Activated CD4-positive, alpha-beta memory T cell treated with anti-CD3 and anti-CD28 coated beads, Interleukin-2, amount 10 ng/mL, durations not matched to agents 7 days and 5 days (primary cell): ENCODE data around the gene ZNF74. TPM values are rescaled to one million over a fixed set of nuclear protein-coding genes. Genes with fewer than 3 reads are reported as not detected.

ENCODE experiments used
- CTCF ChIA-PET: fragments of 350-600 bp; sonication (Branson Sonifier 250); formaldehyde crosslinking; loops from one replicate; lab custom pipeline; 2021; ENCODE audit warnings: antibody characterized with exemption, inconsistent platforms; lab: Charles Lee
- POLR2A ChIA-PET: fragments of 350-600 bp; sonication (Branson Sonifier 250); formaldehyde crosslinking; loops from one replicate; lab custom pipeline; 2021; ENCODE audit warnings: antibody characterized with exemption; lab: Charles Lee
- DNase-seq: peaks from one replicate; pipeline ENCODE4 v3.0.0-alpha.2; 2020
- H3K27ac Mint-ChIP-seq: one replicate; pipeline ENCODE4 v1.8.0; 2021; ENCODE audit warnings: mild to moderate bottlenecking, mixed read lengths
- H3K27me3 Mint-ChIP-seq: one replicate; pipeline ENCODE4 v1.8.0; 2021; ENCODE audit warnings: mixed read lengths
- H3K36me3 Mint-ChIP-seq: one replicate; pipeline ENCODE4 v1.8.0; 2021; ENCODE audit warnings: low read depth, mixed read lengths
- H3K4me1 Mint-ChIP-seq: one replicate; pipeline ENCODE4 v1.8.0; 2021; ENCODE audit warnings: mixed read lengths
- H3K4me3 Mint-ChIP-seq: one replicate; pipeline ENCODE4 v1.8.0; 2021; ENCODE audit warnings: mild to moderate bottlenecking, mixed read lengths
- H3K9me3 Mint-ChIP-seq: one replicate; pipeline ENCODE4 v1.8.0; 2021; ENCODE audit warnings: mixed read lengths
- total RNA-seq, 2 experiments: library from RNA; stranded (reverse); gene quantifications; one replicate each; pipeline ENCODE4 v1.2.3, GENCODE V29; 2021

Gene ZNF74
- total RNA-seq, 2 experiments from 2014 or later = 6.1 to 6.2 TPM

- POLR2A ChIA-PET = interaction anchor here (1.2 to 1.3 kb wide), 2 partner anchors 65 to 79 kb away, joined by 3 to 5 read pairs; no protein-coding TSS in a partner anchor
- peak; percentile 87 for DNase-seq
- no peak overlapping the region for H3K27ac Mint-ChIP-seq
- H3K9me3 Mint-ChIP-seq = no peaks in the 10 kb centered on the region
- H3K4me1 Mint-ChIP-seq = peaks cover 21% of the 10 kb centered on the region
- H3K4me3 Mint-ChIP-seq = peak overlapping the region; percentile 64
- H3K36me3 Mint-ChIP-seq = no peaks in the 10 kb centered on the region
- CTCF ChIA-PET = interaction anchor here (0.6 to 3.3 kb wide), 3 partner anchors 11 to 403 kb away, joined by 4 to 16 read pairs (median 5); no protein-coding TSS in a partner anchor
- peaks cover 62% of the 10 kb centered on the region for H3K27me3 Mint-ChIP-seq
Observed at GRCh38 chr22:20429254-20430100, 35.5 kb downstream of the ZNF74 start.

DNA sequence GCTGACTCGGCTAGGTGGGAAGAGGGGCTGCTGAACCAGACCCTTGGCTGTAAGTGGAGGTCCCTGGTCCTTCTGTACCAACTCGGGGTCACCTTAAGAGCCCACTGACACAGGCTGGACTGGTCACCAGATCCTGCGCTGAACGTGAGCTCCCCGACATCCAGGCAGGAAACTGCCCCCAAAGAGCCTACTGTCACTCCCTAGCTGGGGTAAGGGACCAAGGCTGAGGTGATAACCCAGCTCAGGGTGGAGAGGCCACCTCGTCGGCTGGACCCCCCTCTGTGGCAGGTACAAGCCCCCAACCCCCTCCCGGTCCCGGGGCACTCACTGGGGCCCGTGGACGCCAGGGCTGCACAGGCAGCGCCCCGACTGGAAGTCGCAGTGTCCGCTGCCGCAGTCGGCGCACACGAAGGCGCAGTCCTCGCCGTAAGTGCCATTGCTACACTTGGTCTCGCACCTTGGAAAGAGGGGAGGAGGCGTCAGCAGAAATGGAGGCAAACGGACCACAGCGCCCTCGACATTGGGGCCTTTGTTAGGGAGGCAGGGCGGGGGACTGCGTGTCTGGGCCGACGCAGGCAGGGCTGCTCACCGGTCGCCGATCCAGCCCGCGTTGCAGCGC is 36.3 kb downstream of the ZNF74 start:
- Mint-ChIP-seq H3K36me3 (no peaks in the 10 kb centered on the region), H3K4me1 (peaks cover 21% of the 10 kb centered on the region), H3K9me3 (no peaks in the 10 kb centered on the region), H3K27me3 (peaks cover 66% of the 10 kb centered on the region), H3K4me3 (peak overlapping the region; percentile 64), H3K27ac (no peak overlapping the region)
- ChIA-PET CTCF (interaction anchor here (1.8 to 3.3 kb wide), 2 partner anchors 12 to 26 kb away, joined by 5 to 16 read pairs; no protein-coding TSS in a partner anchor), POLR2A (interaction anchor here (1.2 to 1.3 kb wide), 2 partner anchors 64 to 78 kb away, joined by 3 to 5 read pairs; no protein-coding TSS in a partner anchor)
- DNase-seq = no peak

- peak; percentile 65 for DNase-seq
- CTCF ChIA-PET = interaction anchor here (0.6 to 3.3 kb wide), 2 partner anchors 12 to 13 kb away, joined by 3 to 16 read pairs; no protein-coding TSS in a partner anchor
- H3K4me3 Mint-ChIP-seq = peak overlapping the region; percentile 64
- H3K4me1 Mint-ChIP-seq = peaks cover 23% of the 10 kb centered on the region
- H3K36me3 Mint-ChIP-seq = no peaks in the 10 kb centered on the region
- no peaks in the 10 kb centered on the region for H3K9me3 Mint-ChIP-seq
- peaks cover 73% of the 10 kb centered on the region for H3K27me3 Mint-ChIP-seq
- H3K27ac Mint-ChIP-seq = no peak overlapping the region
- POLR2A ChIA-PET = no interaction called here
Observed at GRCh38 chr22:20430720-20431510, 37.0 kb downstream of the ZNF74 start.

GRCh38 chr22:20431511-20432192 is 37.7 kb downstream of the ZNF74 start:
- Mint-ChIP-seq H3K4me3 (no peak overlapping the region), H3K27ac (no peak overlapping the region), H3K27me3 (peaks cover 73% of the 10 kb centered on the region), H3K9me3 (no peaks in the 10 kb centered on the region), H3K36me3 (no peaks in the 10 kb centered on the region), H3K4me1 (peaks cover 24% of the 10 kb centered on the region)
- ChIA-PET CTCF (interaction anchor here (0.6 kb wide), 1 partner anchor 13 kb away, joined by 3 read pairs; no protein-coding TSS in a partner anchor), POLR2A (no interaction called here)
- no peak for DNase-seq

DNA sequence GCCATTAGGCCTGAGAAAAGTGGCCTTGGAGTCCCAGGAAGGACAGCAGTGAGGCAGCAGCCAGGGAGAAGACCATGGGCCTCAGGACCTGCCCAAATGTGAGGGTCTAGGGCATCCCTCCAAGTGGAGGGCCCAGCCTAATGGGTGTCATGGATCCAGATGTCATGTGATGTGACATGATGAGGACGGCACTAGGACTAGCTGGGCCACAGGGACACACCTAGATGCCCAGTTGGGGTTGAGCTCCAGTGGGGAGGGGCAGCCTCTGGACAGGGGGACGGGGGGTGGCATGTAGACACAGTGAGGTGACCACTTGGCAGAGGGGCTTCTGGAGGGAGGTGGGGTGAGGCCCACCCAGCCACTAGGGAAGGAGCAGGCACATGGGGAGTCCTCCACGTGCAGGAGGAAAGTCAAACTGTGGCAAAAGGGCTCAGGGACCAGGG is 38.3 kb downstream of the ZNF74 start:
- H3K27me3 Mint-ChIP-seq = peaks cover 73% of the 10 kb centered on the region
- H3K4me1 Mint-ChIP-seq = peaks cover 31% of the 10 kb centered on the region
- no peaks in the 10 kb centered on the region for H3K36me3 Mint-ChIP-seq
- POLR2A ChIA-PET = no interaction called here
- H3K27ac Mint-ChIP-seq = no peak overlapping the region
- H3K9me3 Mint-ChIP-seq = no peaks in the 10 kb centered on the region
- CTCF ChIA-PET = no interaction called here
- no peak overlapping the region for H3K4me3 Mint-ChIP-seq
- no peak for DNase-seq

DNA sequence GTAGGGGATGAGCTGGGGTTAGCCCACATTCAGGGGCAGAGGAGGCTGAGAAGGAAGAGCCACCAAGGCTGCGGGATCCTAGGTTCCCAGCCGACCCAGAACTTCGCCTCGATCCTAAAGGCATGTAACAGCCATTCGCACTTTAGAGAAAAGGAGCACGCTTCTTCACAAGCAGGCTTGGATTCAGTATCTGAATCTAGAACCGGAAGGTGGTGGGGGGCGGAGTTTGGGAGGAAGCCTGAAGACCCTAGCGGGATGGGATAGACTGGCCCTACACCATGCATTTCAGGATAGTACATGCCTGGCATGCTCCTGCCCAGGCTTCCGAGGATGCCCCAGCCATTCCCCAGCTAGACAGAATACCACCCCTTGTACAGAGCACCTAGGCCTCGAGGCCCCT is 39.2 kb downstream of the ZNF74 start:
- H3K9me3 Mint-ChIP-seq = no peaks in the 10 kb centered on the region
- H3K4me3 Mint-ChIP-seq = no peak overlapping the region
- H3K27ac Mint-ChIP-seq = no peak overlapping the region
- H3K36me3 Mint-ChIP-seq = no peaks in the 10 kb centered on the region
- DNase-seq = no peak
- POLR2A ChIA-PET = no interaction called here
- peaks cover 70% of the 10 kb centered on the region for H3K27me3 Mint-ChIP-seq
- CTCF ChIA-PET = no interaction called here
- H3K4me1 Mint-ChIP-seq = peaks cover 32% of the 10 kb centered on the region

DNA sequence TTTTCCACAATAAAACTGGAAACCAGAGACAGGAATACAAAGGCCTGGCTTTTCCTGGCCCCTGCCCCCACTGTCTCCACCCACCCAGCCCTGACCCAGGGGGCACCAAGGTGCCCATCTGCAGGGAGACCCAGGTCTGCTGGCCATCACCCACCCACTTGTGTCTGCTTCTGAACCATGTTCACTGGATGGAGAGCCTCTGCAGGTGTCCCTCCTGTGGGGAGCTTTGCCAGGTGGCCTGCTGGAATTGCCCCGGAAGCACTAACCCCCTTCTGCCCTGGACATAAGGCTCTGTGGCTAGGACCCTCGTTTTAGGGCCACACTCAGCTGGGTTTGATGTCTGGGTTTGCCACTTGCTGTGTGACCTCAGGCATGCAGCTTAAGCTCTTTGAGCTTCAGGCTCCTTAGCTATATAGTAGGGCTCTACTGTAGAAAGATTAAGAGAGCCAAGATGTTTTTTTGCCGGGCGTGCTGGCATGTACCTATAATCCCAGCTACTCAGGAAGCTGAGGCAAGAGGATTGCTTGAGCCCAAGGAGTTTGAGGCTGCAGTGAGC is 39.8 kb downstream of the ZNF74 start:
- CTCF ChIA-PET = no interaction called here
- no peaks in the 10 kb centered on the region for H3K9me3 Mint-ChIP-seq
- H3K4me1 Mint-ChIP-seq = peaks cover 31% of the 10 kb centered on the region
- no peak for DNase-seq
- H3K36me3 Mint-ChIP-seq = peaks cover 3% of the 10 kb centered on the region
- no peak overlapping the region for H3K27ac Mint-ChIP-seq
- no peak overlapping the region for H3K4me3 Mint-ChIP-seq
- H3K27me3 Mint-ChIP-seq = peaks cover 72% of the 10 kb centered on the region
- POLR2A ChIA-PET = interaction anchor here (1.0 to 1.3 kb wide), 2 partner anchors 30 to 60 kb away, joined by 3 to 4 read pairs; no protein-coding TSS in a partner anchor

DNA sequence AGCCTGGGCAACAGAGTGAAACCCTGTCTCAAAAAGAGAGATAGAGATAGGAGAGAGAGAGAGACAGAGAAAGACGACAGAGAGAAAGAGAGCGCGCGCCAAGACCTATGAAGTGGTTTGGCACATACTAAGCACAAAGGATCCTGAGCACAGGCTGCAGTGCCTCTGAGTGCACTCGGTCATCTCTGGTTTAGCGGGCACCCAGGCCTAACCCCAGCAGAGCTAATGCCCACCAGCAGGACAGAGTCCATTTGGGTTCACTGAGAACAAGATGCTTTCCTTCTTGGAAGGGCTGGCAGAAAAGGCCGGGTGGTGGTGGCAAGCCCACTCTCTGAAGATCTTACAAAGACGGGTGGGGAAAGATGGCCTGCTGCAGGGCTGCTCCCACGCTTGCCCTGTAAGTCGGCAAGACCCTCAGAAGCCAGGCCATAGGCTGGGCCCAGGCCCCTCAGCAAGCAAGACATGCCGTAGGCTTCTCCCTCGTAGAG is 40.4 kb downstream of the ZNF74 start:
- ChIA-PET CTCF (no interaction called here), POLR2A (interaction anchor here (1.0 to 1.3 kb wide), 2 partner anchors 29 to 59 kb away, joined by 3 to 4 read pairs; no protein-coding TSS in a partner anchor)
- Mint-ChIP-seq H3K36me3 (peaks cover 3% of the 10 kb centered on the region), H3K4me1 (peaks cover 26% of the 10 kb centered on the region), H3K4me3 (no peak overlapping the region), H3K27ac (no peak overlapping the region), H3K9me3 (no peaks in the 10 kb centered on the region), H3K27me3 (peaks cover 70% of the 10 kb centered on the region)
- DNase-seq = no peak

DNA sequence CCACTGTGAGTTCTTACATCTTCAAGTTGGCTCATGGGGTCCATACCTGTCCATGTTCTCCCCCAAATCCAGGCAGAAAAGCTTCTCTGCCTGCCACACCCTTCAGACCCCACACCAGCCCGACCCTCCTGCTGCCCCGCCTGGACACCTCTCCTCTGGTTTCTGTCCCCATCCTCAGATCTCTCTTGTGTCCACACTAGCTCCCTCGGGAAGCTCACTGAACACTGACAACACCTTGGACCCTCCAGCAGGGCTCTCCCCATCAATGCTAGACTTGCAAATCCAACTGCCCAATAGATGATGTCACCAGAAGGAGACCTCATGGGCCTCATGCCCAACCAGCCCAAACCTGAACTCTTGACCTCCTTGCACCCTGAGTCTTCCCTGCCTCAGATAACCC is 40.8 kb downstream of the ZNF74 start:
- Mint-ChIP-seq H3K27me3 (peaks cover 70% of the 10 kb centered on the region), H3K4me1 (peaks cover 25% of the 10 kb centered on the region), H3K27ac (no peak overlapping the region), H3K36me3 (peaks cover 3% of the 10 kb centered on the region), H3K4me3 (no peak overlapping the region), H3K9me3 (no peaks in the 10 kb centered on the region)
- CTCF ChIA-PET = no interaction called here
- no peak for DNase-seq
- POLR2A ChIA-PET = interaction anchor here (1.3 kb wide), 1 partner anchor 59 kb away, joined by 4 read pairs; no protein-coding TSS in a partner anchor

DNA sequence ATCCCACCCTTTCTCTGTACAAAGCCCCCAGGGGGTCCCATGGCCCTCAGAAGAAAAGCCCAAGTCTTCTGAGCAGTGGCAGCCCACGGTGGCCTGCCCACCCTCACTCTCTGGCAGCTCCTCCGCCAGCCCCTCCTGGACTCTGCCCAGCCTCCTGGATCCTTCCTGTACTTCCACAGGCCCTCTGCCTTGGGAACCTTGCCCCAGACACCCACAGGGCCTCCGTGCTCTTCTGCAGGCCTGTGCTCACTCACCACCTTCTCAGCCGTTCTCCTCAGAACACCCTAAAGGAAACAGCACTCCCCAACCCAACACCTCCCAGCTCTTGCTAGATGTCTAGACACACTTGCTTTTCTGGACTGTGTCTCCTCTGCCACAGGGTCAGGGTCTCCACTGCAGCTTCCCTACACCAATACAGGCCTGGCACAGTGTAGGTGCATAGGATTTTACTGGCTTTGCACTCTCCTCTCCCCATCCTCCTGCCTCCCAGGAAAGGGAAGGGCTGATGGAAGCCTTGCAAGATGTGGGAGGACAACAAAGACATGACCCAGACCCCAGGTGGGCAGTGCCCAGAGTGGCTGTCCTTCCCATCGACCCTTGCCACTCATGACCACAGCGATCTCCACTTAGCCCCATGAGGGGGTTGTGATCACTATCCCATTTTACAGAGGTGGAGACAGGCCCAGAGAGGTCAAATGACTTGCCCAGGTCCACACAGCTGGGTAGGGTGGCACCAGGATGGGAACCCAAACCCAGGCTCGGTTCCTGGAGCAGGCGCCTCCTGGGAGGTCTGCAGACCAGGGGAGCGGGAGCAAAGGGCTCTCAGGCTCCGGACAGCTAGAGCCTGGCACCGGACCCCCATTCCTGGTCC is 41.7 kb downstream of the ZNF74 start:
- CTCF ChIA-PET = no interaction called here
- DNase-seq = no peak
- peaks cover 17% of the 10 kb centered on the region for H3K4me1 Mint-ChIP-seq
- H3K4me3 Mint-ChIP-seq = no peak overlapping the region
- POLR2A ChIA-PET = no interaction called here
- H3K27me3 Mint-ChIP-seq = peaks cover 62% of the 10 kb centered on the region
- H3K9me3 Mint-ChIP-seq = no peaks in the 10 kb centered on the region
- H3K27ac Mint-ChIP-seq = no peak overlapping the region
- H3K36me3 Mint-ChIP-seq = peaks cover 3% of the 10 kb centered on the region

GRCh38 chr22:20436307-20436767 is 42.4 kb downstream of the ZNF74 start:
- CTCF ChIA-PET = no interaction called here
- no peak overlapping the region for H3K27ac Mint-ChIP-seq
- POLR2A ChIA-PET = no interaction called here
- no peaks in the 10 kb centered on the region for H3K9me3 Mint-ChIP-seq
- peaks cover 58% of the 10 kb centered on the region for H3K27me3 Mint-ChIP-seq
- H3K4me3 Mint-ChIP-seq = peak overlapping the region; percentile 24
- DNase-seq = no peak
- peaks cover 3% of the 10 kb centered on the region for H3K36me3 Mint-ChIP-seq
- H3K4me1 Mint-ChIP-seq = peaks cover 14% of the 10 kb centered on the region
